BE2C (cell line): ENCODE data around the gene DCAF4L1.
A peak's percentile ranks its signal among the peaks of the same experiment; 100 is the strongest.

Source experiments
- DNase-seq: peaks from one replicate; pipeline ENCODE4 v3.0.0-alpha.2; 2020
- H3K27me3 ChIP-seq: fragments of 250-450 bp; sonication (Bioruptor Pico); 2 replicates; pipeline ENCODE4 v1.5.1; 2020; ENCODE audit warnings: mild to moderate bottlenecking
- H3K36me3 ChIP-seq: fragments of 250-450 bp; sonication (Bioruptor Pico); 2 replicates; pipeline ENCODE4 v1.5.1; 2020; ENCODE audit warnings: mild to moderate bottlenecking
- H3K4me1 ChIP-seq: fragments of 250-450 bp; sonication (Bioruptor Pico); 2 replicates; pipeline ENCODE4 v1.5.1; 2020
- H3K4me3 ChIP-seq: 2 replicates; pipeline ENCODE4 v1.5.1; 2011; ENCODE audit warnings: low read depth, low read length
- H3K9me3 ChIP-seq: fragments of 250-450 bp; sonication (Bioruptor Pico); 2 replicates; pipeline ENCODE4 v1.5.1; 2020
- CTCF ChIP-seq: IDR thresholded peaks from 2 replicates; pipeline ENCODE4 v1.5.1; 2012; ENCODE audit warnings: mild to moderate bottlenecking, low read depth, low read length

The DCAF4L1 gene

GRCh38 chr4:41939016-41939626 lies 42.4 kb upstream of the DCAF4L1 start:
- TF ChIP-seq CTCF = no peak
- peaks cover 68% of the 10 kb centered on the region for H3K36me3 ChIP-seq
- H3K27me3 ChIP-seq = no peaks in the 10 kb centered on the region
- no peaks in the 10 kb centered on the region for H3K9me3 ChIP-seq
- no peak overlapping the region for H3K4me3 ChIP-seq
- peaks cover 8% of the 10 kb centered on the region for H3K4me1 ChIP-seq
- DNase-seq = no peak

- no peak for TF ChIP-seq CTCF
- Histone ChIP-seq H3K27me3 (no peaks in the 10 kb centered on the region), H3K36me3 (peaks cover 77% of the 10 kb centered on the region)
These were observed 40.7 kb upstream of the DCAF4L1 start for GRCh38 chr4:41940834-41941233.

GRCh38 chr4:41943506-41943905 lies 38.0 kb upstream of the DCAF4L1 start:
- Histone ChIP-seq H3K4me1 (no peaks in the 10 kb centered on the region), H3K4me3 (no peak overlapping the region), H3K9me3 (no peaks in the 10 kb centered on the region), H3K27me3 (no peaks in the 10 kb centered on the region), H3K36me3 (peaks cover 79% of the 10 kb centered on the region)
- no peak for DNase-seq
- no peak for TF ChIP-seq CTCF

More at GRCh38 chr4:41940834-41941233, 40.7 kb upstream of the DCAF4L1 start:
- H3K4me1 ChIP-seq = peaks cover 5% of the 10 kb centered on the region
- no peak for DNase-seq
- no peaks in the 10 kb centered on the region for H3K9me3 ChIP-seq
- no peak overlapping the region for H3K4me3 ChIP-seq

- TF ChIP-seq CTCF = no peak
- DNase-seq = no peak
- no peaks in the 10 kb centered on the region for H3K27me3 ChIP-seq
- no peaks in the 10 kb centered on the region for H3K9me3 ChIP-seq
- H3K4me3 ChIP-seq = no peak overlapping the region
- H3K36me3 ChIP-seq = peaks cover 78% of the 10 kb centered on the region
- H3K4me1 ChIP-seq = no peaks in the 10 kb centered on the region
These were observed 37.5 kb upstream of the DCAF4L1 start for GRCh38 chr4:41944089-41944488.

- no peak overlapping the region for H3K4me3 ChIP-seq
- H3K36me3 ChIP-seq = peaks cover 76% of the 10 kb centered on the region
- no peaks in the 10 kb centered on the region for H3K9me3 ChIP-seq
- H3K27me3 ChIP-seq = no peaks in the 10 kb centered on the region
- TF ChIP-seq CTCF = no peak
- H3K4me1 ChIP-seq = no peaks in the 10 kb centered on the region
- DNase-seq = no peak
These were observed 32.0 kb upstream of the DCAF4L1 start for GRCh38 chr4:41949531-41949930.

GRCh38 chr4:41957634-41958033 lies 23.9 kb upstream of the DCAF4L1 start:
- H3K9me3 ChIP-seq = no peaks in the 10 kb centered on the region
- DNase-seq = no peak
- H3K4me3 ChIP-seq = no peak overlapping the region
- H3K4me1 ChIP-seq = no peaks in the 10 kb centered on the region; the same call in 1 of the 2 replicates
- no peaks in the 10 kb centered on the region for H3K27me3 ChIP-seq
- peak; percentile 69 for TF ChIP-seq CTCF
- H3K36me3 ChIP-seq = peaks cover 32% of the 10 kb centered on the region
